BLaER1 (cell line): ENCODE data around the gene ARSB.

Experiments
- H3K27ac ChIP-seq: shearing (Covaris generic); formaldehyde crosslinking; 2 replicates; pipeline ENCODE4 v1.8.1; 2022
- H3K27me3 ChIP-seq: shearing (Covaris generic); formaldehyde crosslinking; 2 replicates; pipeline ENCODE4 v1.8.1; 2022
- H3K36me3 ChIP-seq: shearing (Covaris generic); formaldehyde crosslinking; 2 replicates; pipeline ENCODE4 v1.8.1; 2022
- H3K4me1 ChIP-seq: shearing (Covaris generic); formaldehyde crosslinking; 2 replicates; pipeline ENCODE4 v1.8.1; 2022
- H3K4me2 ChIP-seq: shearing (Covaris generic); formaldehyde crosslinking; 2 replicates; pipeline ENCODE4 v1.8.1; 2022
- H3K4me3 ChIP-seq: shearing (Covaris generic); formaldehyde crosslinking; 2 replicates; pipeline ENCODE4 v1.8.1; 2022
- H3K9ac ChIP-seq: shearing (Covaris generic); formaldehyde crosslinking; 2 replicates; pipeline ENCODE4 v1.8.1; 2022
- H3K9me3 ChIP-seq: shearing (Covaris generic); formaldehyde crosslinking; 2 replicates; pipeline ENCODE4 v1.8.1; 2022
- H4K20me1 ChIP-seq: shearing (Covaris generic); formaldehyde crosslinking; 2 replicates; pipeline ENCODE4 v1.8.1; 2022
- Cebpa-rat ChIP-seq: shearing (Covaris generic); IDR thresholded peaks from 2 replicates; pipeline ENCODE4 v1.8.1; 2022

Gene ARSB

DNA sequence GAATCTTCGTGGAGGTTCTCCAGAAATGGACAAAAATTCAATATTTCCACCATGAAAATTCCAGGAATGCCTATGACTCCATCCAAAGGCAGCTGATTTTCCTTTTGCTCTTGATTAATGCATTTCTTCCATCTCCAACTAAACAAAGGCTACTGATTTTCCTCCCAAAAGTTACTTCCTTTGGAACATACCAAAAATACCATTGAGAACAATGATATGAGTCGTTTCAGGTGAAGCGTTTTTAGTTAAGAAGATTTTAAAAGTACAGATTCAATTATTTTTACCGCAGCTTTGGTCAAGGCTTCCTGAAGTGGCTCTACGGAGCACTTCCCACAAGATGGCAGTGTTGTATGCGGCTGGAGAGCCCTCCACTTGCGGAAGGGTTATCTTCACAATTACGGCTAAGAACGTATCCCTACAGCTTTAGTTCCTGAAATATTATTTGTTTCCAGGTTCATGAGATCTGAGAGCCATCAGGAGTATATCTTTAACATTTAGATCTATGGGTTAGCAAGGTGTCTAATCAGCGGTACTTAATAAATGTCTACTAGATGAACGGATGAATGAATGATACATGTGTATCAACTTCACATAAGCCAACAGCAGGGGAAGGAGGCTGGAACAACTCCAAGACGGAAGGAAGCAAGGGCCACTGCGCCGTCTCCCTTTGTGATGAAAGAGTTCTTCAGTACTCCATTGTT lies 35.9 kb upstream of the ARSB start:
- no peak overlapping the region for H3K9ac ChIP-seq
- no peaks in the 10 kb centered on the region; the same call in 1 of the 2 replicates for H3K27me3 ChIP-seq
- H3K9me3 ChIP-seq: no peaks in the 10 kb centered on the region
- H3K27ac ChIP-seq: no peak overlapping the region
- no peaks in the 10 kb centered on the region for H4K20me1 ChIP-seq
- H3K36me3 ChIP-seq: no peaks in the 10 kb centered on the region
- 0 out of 2 replicates have a peak overlapping the region, but pooled peaks have one; percentile 30 for H3K4me2 ChIP-seq
- TF ChIP-seq Cebpa-rat: no peak
- no peak overlapping the region for H3K4me3 ChIP-seq
- H3K4me1 ChIP-seq: peaks cover 9% of the 10 kb centered on the region

GRCh38 chr5:79014631-79015030 lies 29.5 kb upstream of the ARSB start:
- Histone ChIP-seq H3K4me1 (no peaks in the 10 kb centered on the region), H3K4me2 (no peak overlapping the region), H3K27ac (no peak overlapping the region), H3K4me3 (no peak overlapping the region), H3K27me3 (no peaks in the 10 kb centered on the region; the same call in 1 of the 2 replicates), H3K9ac (no peak overlapping the region), H3K9me3 (peaks cover 17% of the 10 kb centered on the region), H3K36me3 (no peaks in the 10 kb centered on the region), H4K20me1 (no peaks in the 10 kb centered on the region)
- no peak for TF ChIP-seq Cebpa-rat

GRCh38 chr5:79011869-79012268 lies 26.8 kb upstream of the ARSB start:
- TF ChIP-seq Cebpa-rat: no peak
- H3K4me3 ChIP-seq: no peak overlapping the region
- peaks cover 17% of the 10 kb centered on the region for H3K9me3 ChIP-seq
- no peaks in the 10 kb centered on the region for H4K20me1 ChIP-seq
- no peaks in the 10 kb centered on the region for H3K36me3 ChIP-seq
- no peaks in the 10 kb centered on the region for H3K27me3 ChIP-seq
- H3K9ac ChIP-seq: no peak overlapping the region
- no peak overlapping the region for H3K27ac ChIP-seq
- no peak overlapping the region for H3K4me2 ChIP-seq
- H3K4me1 ChIP-seq: no peaks in the 10 kb centered on the region

GRCh38 chr5:79011219-79011836 lies 26.2 kb upstream of the ARSB start:
- H3K27ac ChIP-seq: no peak overlapping the region
- no peak overlapping the region for H3K4me3 ChIP-seq
- H3K9me3 ChIP-seq: peaks cover 17% of the 10 kb centered on the region
- no peaks in the 10 kb centered on the region for H3K4me1 ChIP-seq
- no peaks in the 10 kb centered on the region for H3K27me3 ChIP-seq
- no peak overlapping the region for H3K9ac ChIP-seq
- no peak for TF ChIP-seq Cebpa-rat
- no peak overlapping the region for H3K4me2 ChIP-seq
- H4K20me1 ChIP-seq: no peaks in the 10 kb centered on the region
- no peaks in the 10 kb centered on the region for H3K36me3 ChIP-seq

- no peaks in the 10 kb centered on the region for H3K4me1 ChIP-seq
- TF ChIP-seq Cebpa-rat: no peak
- no peak overlapping the region for H3K4me2 ChIP-seq
- H3K4me3 ChIP-seq: no peak overlapping the region
- no peak overlapping the region for H3K27ac ChIP-seq
- H3K9me3 ChIP-seq: peaks cover 12% of the 10 kb centered on the region
- H3K27me3 ChIP-seq: no peaks in the 10 kb centered on the region
- no peaks in the 10 kb centered on the region for H4K20me1 ChIP-seq
- no peak overlapping the region for H3K9ac ChIP-seq
- no peaks in the 10 kb centered on the region for H3K36me3 ChIP-seq
These were observed 23.3 kb upstream of the ARSB start for GRCh38 chr5:79008362-79008761.

DNA sequence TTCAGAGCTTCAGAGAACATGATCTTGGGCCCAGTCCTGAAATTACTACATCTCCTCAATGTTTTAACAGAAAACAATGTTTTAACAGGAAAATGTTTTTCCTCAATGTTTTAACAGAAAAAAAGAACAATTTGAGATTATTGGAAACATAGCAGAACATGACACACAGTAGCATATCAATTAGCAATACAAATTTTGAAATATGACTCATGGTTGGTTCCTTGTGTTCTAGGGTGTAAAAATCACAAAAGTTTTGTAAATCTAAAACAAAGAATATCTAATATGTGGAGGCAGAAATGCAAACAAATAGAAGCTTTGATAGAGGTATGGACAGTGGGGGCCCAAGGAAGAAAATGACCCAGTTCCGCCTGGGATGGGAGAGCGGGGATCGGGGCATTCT lies 22.8 kb upstream of the ARSB start:
- H3K4me1 ChIP-seq: no peaks in the 10 kb centered on the region
- no peaks in the 10 kb centered on the region for H4K20me1 ChIP-seq
- H3K9ac ChIP-seq: no peak overlapping the region
- H3K4me3 ChIP-seq: no peak overlapping the region
- no peaks in the 10 kb centered on the region for H3K27me3 ChIP-seq
- no peak for TF ChIP-seq Cebpa-rat
- no peaks in the 10 kb centered on the region for H3K36me3 ChIP-seq
- no peak overlapping the region for H3K27ac ChIP-seq
- H3K9me3 ChIP-seq: peaks cover 9% of the 10 kb centered on the region
- H3K4me2 ChIP-seq: no peak overlapping the region

- Histone ChIP-seq H3K4me2 (no peak overlapping the region), H3K9ac (no peak overlapping the region), H3K27me3 (no peaks in the 10 kb centered on the region), H3K4me1 (no peaks in the 10 kb centered on the region), H4K20me1 (no peaks in the 10 kb centered on the region), H3K9me3 (no peaks in the 10 kb centered on the region), H3K4me3 (no peak overlapping the region), H3K27ac (no peak overlapping the region), H3K36me3 (no peaks in the 10 kb centered on the region)
- no peak for TF ChIP-seq Cebpa-rat
These were observed 21.0 kb upstream of the ARSB start for GRCh38 chr5:79005936-79006631.

DNA sequence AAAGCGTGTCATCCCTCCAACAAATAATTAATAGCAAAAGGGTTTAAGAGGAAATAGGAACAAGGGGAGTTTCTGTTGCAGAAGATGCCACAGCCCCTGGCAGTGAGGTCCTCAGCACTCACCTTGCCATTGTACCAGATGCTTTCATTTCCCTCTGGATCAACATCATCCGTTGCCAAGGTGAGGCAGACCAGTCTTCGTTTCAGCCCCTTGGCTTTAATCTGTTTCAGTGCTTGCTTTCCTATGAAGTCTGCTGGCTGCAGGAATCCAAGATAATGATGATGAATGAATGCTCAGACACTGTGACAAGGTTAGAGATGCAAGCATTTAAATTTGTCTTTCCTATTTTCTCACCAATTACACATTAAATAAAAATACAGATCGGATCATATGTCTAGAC lies 20.0 kb upstream of the ARSB start:
- no peaks in the 10 kb centered on the region for H3K9me3 ChIP-seq
- H4K20me1 ChIP-seq: no peaks in the 10 kb centered on the region
- H3K9ac ChIP-seq: no peak overlapping the region
- TF ChIP-seq Cebpa-rat: no peak
- no peak overlapping the region for H3K4me2 ChIP-seq
- no peaks in the 10 kb centered on the region for H3K4me1 ChIP-seq
- no peak overlapping the region for H3K4me3 ChIP-seq
- no peak overlapping the region for H3K27ac ChIP-seq
- H3K36me3 ChIP-seq: no peaks in the 10 kb centered on the region
- no peaks in the 10 kb centered on the region for H3K27me3 ChIP-seq

GRCh38 chr5:79002374-79002773 lies 17.3 kb upstream of the ARSB start:
- Histone ChIP-seq H3K9me3 (no peaks in the 10 kb centered on the region), H4K20me1 (no peaks in the 10 kb centered on the region), H3K27me3 (no peaks in the 10 kb centered on the region), H3K9ac (no peak overlapping the region), H3K36me3 (no peaks in the 10 kb centered on the region), H3K4me3 (no peak overlapping the region), H3K4me2 (no peak overlapping the region), H3K27ac (no peak overlapping the region), H3K4me1 (no peaks in the 10 kb centered on the region)
- no peak for TF ChIP-seq Cebpa-rat

DNA sequence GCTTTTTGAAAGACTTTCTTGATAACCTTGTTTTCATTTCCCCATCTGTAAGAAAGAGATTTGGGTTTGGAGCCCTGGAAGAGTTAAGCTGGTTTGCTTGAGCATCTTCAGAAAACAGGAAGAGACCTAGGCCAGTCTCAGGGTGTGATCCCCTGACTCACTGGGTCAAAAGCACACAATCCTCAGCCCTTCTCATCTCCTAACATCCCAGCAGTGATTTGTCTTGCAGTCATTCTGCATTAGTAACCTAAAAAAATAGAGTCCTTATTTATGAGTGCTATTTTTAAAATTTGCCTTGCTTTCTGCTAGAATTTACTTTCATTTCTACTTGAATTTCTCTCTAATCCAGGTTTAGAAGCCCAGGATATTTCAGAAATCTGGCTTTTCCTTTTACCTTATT lies 16.4 kb upstream of the ARSB start:
- H3K4me3 ChIP-seq: no peak overlapping the region
- H3K27me3 ChIP-seq: no peaks in the 10 kb centered on the region
- no peaks in the 10 kb centered on the region for H4K20me1 ChIP-seq
- TF ChIP-seq Cebpa-rat: no peak
- no peak overlapping the region for H3K4me2 ChIP-seq
- no peak overlapping the region for H3K9ac ChIP-seq
- H3K27ac ChIP-seq: no peak overlapping the region
- H3K9me3 ChIP-seq: no peaks in the 10 kb centered on the region
- H3K36me3 ChIP-seq: no peaks in the 10 kb centered on the region
- no peaks in the 10 kb centered on the region for H3K4me1 ChIP-seq
